ENCODE data around the gene TFAP2A. TPM values are rescaled to one million over a fixed set of nuclear protein-coding genes. Genes with fewer than 3 reads are reported as not detected.
A peak's percentile ranks its signal among the peaks of the same experiment; 100 is the strongest.

TFAP2A gene
- total RNA-seq, 1 donor from 2014 or later = not detected

- no peaks in the 10 kb centered on the region for H3K9me3 ChIP-seq (ENCODE audit: control insufficient read depth in 3 of 3, low read length in 3 of 3)
- no peak overlapping the region for H3K4me3 ChIP-seq (ENCODE audit: low read length in 3 of 3)
- peaks cover 17 to 33% (median 31%) of the 10 kb centered on the region in 3 donors for H3K27me3 ChIP-seq (ENCODE audit: control insufficient read depth in 3 of 3, insufficient read depth in 3 of 3, low read length in 3 of 3)
- H3K27ac ChIP-seq (ENCODE audit: low read depth, low read length) = no peak overlapping the region
- H3K9ac ChIP-seq (ENCODE audit: low read depth in 1 of 3, low read length in 3 of 3) = no peak overlapping the region
- H3K36me3 ChIP-seq (ENCODE audit: control insufficient read depth in 3 of 3, insufficient read depth in 3 of 3, low read length in 3 of 3) = no peaks in the 10 kb centered on the region
- peaks cover 10 to 15% (median 11%) of the 10 kb centered on the region in 3 donors for H3K4me1 ChIP-seq (ENCODE audit: control insufficient read depth in 3 of 3, insufficient read depth in 3 of 3, low read length in 3 of 3)
Measured at GRCh38 chr6:10429638-10430427, 15.0 kb upstream of the TFAP2A start.

- Histone ChIP-seq H3K27ac (ENCODE audit: low read depth, low read length) (no peak overlapping the region), H3K9me3 (ENCODE audit: control insufficient read depth in 3 of 3, low read length in 3 of 3) (peaks cover 0 to 3% (median 0%) of the 10 kb centered on the region in 3 donors), H3K36me3 (ENCODE audit: control insufficient read depth in 3 of 3, insufficient read depth in 3 of 3, low read length in 3 of 3) (no peaks in the 10 kb centered on the region), H3K4me3 (ENCODE audit: low read length in 3 of 3) (peak overlapping the region; percentile 69 to 79 (median 70)), H3K4me1 (ENCODE audit: control insufficient read depth in 3 of 3, insufficient read depth in 3 of 3, low read length in 3 of 3) (peaks cover 10 to 15% (median 11%) of the 10 kb centered on the region in 3 donors), H3K9ac (ENCODE audit: low read depth in 1 of 3, low read length in 3 of 3) (peak overlapping the region; percentile 40 to 63 (median 51)), H3K27me3 (ENCODE audit: control insufficient read depth in 3 of 3, insufficient read depth in 3 of 3, low read length in 3 of 3) (peaks cover 47 to 58% (median 55%) of the 10 kb centered on the region in 3 donors)
Measured at GRCh38 chr6:10426781-10427279, 12.0 kb upstream of the TFAP2A start.

GRCh38 chr6:10425975-10426780, 11.3 kb upstream of the TFAP2A start:
- Histone ChIP-seq H3K27me3 (ENCODE audit: control insufficient read depth in 3 of 3, insufficient read depth in 3 of 3, low read length in 3 of 3) (peaks cover 53 to 65% (median 62%) of the 10 kb centered on the region in 3 donors), H3K36me3 (ENCODE audit: control insufficient read depth in 3 of 3, insufficient read depth in 3 of 3, low read length in 3 of 3) (no peaks in the 10 kb centered on the region), H3K9me3 (ENCODE audit: control insufficient read depth in 3 of 3, low read length in 3 of 3) (peaks cover 0 to 3% (median 0%) of the 10 kb centered on the region in 3 donors), H3K9ac (ENCODE audit: low read depth in 1 of 3, low read length in 3 of 3) (peak overlapping the region; percentile 40 to 63 (median 51)), H3K4me1 (ENCODE audit: control insufficient read depth in 3 of 3, insufficient read depth in 3 of 3, low read length in 3 of 3) (peaks cover 11 to 15% (median 13%) of the 10 kb centered on the region in 3 donors), H3K4me3 (ENCODE audit: low read length in 3 of 3) (peak overlapping the region; percentile 69 to 79 (median 70)), H3K27ac (ENCODE audit: low read depth, low read length) (no peak overlapping the region)

GRCh38 chr6:10425176-10425974, 10.5 kb upstream of the TFAP2A start:
- Histone ChIP-seq H3K36me3 (ENCODE audit: control insufficient read depth in 3 of 3, insufficient read depth in 3 of 3, low read length in 3 of 3) (no peaks in the 10 kb centered on the region), H3K9me3 (ENCODE audit: control insufficient read depth in 3 of 3, low read length in 3 of 3) (peaks cover 0 to 3% (median 0%) of the 10 kb centered on the region in 3 donors), H3K9ac (ENCODE audit: low read depth in 1 of 3, low read length in 3 of 3) (peak overlapping the region in 2 of 3 donors; percentile 27 to 63), H3K27me3 (ENCODE audit: control insufficient read depth in 3 of 3, insufficient read depth in 3 of 3, low read length in 3 of 3) (peaks cover 61 to 73% (median 70%) of the 10 kb centered on the region in 3 donors), H3K27ac (ENCODE audit: low read depth, low read length) (no peak overlapping the region), H3K4me1 (ENCODE audit: control insufficient read depth in 3 of 3, insufficient read depth in 3 of 3, low read length in 3 of 3) (peaks cover 11 to 15% (median 13%) of the 10 kb centered on the region in 3 donors), H3K4me3 (ENCODE audit: low read length in 3 of 3) (peak overlapping the region; percentile 38 to 70 (median 69))

- H3K36me3 ChIP-seq (ENCODE audit: control insufficient read depth in 3 of 3, insufficient read depth in 3 of 3, low read length in 3 of 3) = no peaks in the 10 kb centered on the region
- H3K4me1 ChIP-seq (ENCODE audit: control insufficient read depth in 3 of 3, insufficient read depth in 3 of 3, low read length in 3 of 3) = peaks cover 11 to 15% (median 13%) of the 10 kb centered on the region in 3 donors
- H3K27me3 ChIP-seq (ENCODE audit: control insufficient read depth in 3 of 3, insufficient read depth in 3 of 3, low read length in 3 of 3) = peaks cover 73 to 86% (median 82%) of the 10 kb centered on the region in 3 donors
- H3K9ac ChIP-seq (ENCODE audit: low read depth in 1 of 3, low read length in 3 of 3) = no peak overlapping the region
- no peak overlapping the region for H3K4me3 ChIP-seq (ENCODE audit: low read length in 3 of 3)
- no peak overlapping the region for H3K27ac ChIP-seq (ENCODE audit: low read depth, low read length)
- H3K9me3 ChIP-seq (ENCODE audit: control insufficient read depth in 3 of 3, low read length in 3 of 3) = peaks cover 0 to 3% (median 0%) of the 10 kb centered on the region in 3 donors
Measured at GRCh38 chr6:10424040-10424439, 9.2 kb upstream of the TFAP2A start.

- H3K4me3 ChIP-seq (ENCODE audit: low read length in 3 of 3) = no peak overlapping the region
- peaks cover 87 to 91% (median 91%) of the 10 kb centered on the region in 3 donors for H3K27me3 ChIP-seq (ENCODE audit: control insufficient read depth in 3 of 3, insufficient read depth in 3 of 3, low read length in 3 of 3)
- no peak overlapping the region for H3K9ac ChIP-seq (ENCODE audit: low read depth in 1 of 3, low read length in 3 of 3)
- H3K4me1 ChIP-seq (ENCODE audit: control insufficient read depth in 3 of 3, insufficient read depth in 3 of 3, low read length in 3 of 3) = peaks cover 11 to 15% (median 13%) of the 10 kb centered on the region in 3 donors
- no peak overlapping the region for H3K27ac ChIP-seq (ENCODE audit: low read depth, low read length)
- peaks cover 0 to 3% (median 0%) of the 10 kb centered on the region in 3 donors for H3K9me3 ChIP-seq (ENCODE audit: control insufficient read depth in 3 of 3, low read length in 3 of 3)
- no peaks in the 10 kb centered on the region for H3K36me3 ChIP-seq (ENCODE audit: control insufficient read depth in 3 of 3, insufficient read depth in 3 of 3, low read length in 3 of 3)
Measured at GRCh38 chr6:10422737-10423034, 7.8 kb upstream of the TFAP2A start.

- Histone ChIP-seq H3K9me3 (ENCODE audit: control insufficient read depth in 3 of 3, low read length in 3 of 3) (peaks cover 0 to 3% (median 0%) of the 10 kb centered on the region in 3 donors), H3K4me3 (ENCODE audit: low read length in 3 of 3) (no peak overlapping the region), H3K4me1 (ENCODE audit: control insufficient read depth in 3 of 3, insufficient read depth in 3 of 3, low read length in 3 of 3) (peaks cover 11 to 15% (median 13%) of the 10 kb centered on the region in 3 donors), H3K27ac (ENCODE audit: low read depth, low read length) (no peak overlapping the region), H3K36me3 (ENCODE audit: control insufficient read depth in 3 of 3, insufficient read depth in 3 of 3, low read length in 3 of 3) (no peaks in the 10 kb centered on the region), H3K9ac (ENCODE audit: low read depth in 1 of 3, low read length in 3 of 3) (no peak overlapping the region), H3K27me3 (ENCODE audit: control insufficient read depth in 3 of 3, insufficient read depth in 3 of 3, low read length in 3 of 3) (peaks cover 92 to 96% (median 96%) of the 10 kb centered on the region in 3 donors)
Measured at GRCh38 chr6:10421921-10422736, 7.3 kb upstream of the TFAP2A start.

GRCh38 chr6:10421158-10421920, 6.5 kb upstream of the TFAP2A start:
- H3K9ac ChIP-seq (ENCODE audit: low read depth in 1 of 3, low read length in 3 of 3) = no peak overlapping the region
- H3K4me3 ChIP-seq (ENCODE audit: low read length in 3 of 3) = no peak overlapping the region
- no peak overlapping the region for H3K27ac ChIP-seq (ENCODE audit: low read depth, low read length)
- H3K27me3 ChIP-seq (ENCODE audit: control insufficient read depth in 3 of 3, insufficient read depth in 3 of 3, low read length in 3 of 3) = peaks cover 97 to 100% (median 99%) of the 10 kb centered on the region in 3 donors
- H3K36me3 ChIP-seq (ENCODE audit: control insufficient read depth in 3 of 3, insufficient read depth in 3 of 3, low read length in 3 of 3) = no peaks in the 10 kb centered on the region
- H3K4me1 ChIP-seq (ENCODE audit: control insufficient read depth in 3 of 3, insufficient read depth in 3 of 3, low read length in 3 of 3) = peaks cover 16 to 18% (median 17%) of the 10 kb centered on the region in 3 donors
- H3K9me3 ChIP-seq (ENCODE audit: control insufficient read depth in 3 of 3, low read length in 3 of 3) = peaks cover 0 to 3% (median 0%) of the 10 kb centered on the region in 3 donors
